ENCODE measurements around the gene NOL9.

GRCh38 chr1:6499296-6499695 lies 55.0 kb downstream of the NOL9 start:
- TF ChIP-seq EZH2 (IDR thresholded peaks at IDR 0.05): no peak
- TF ChIP-seq POLR2AphosphoS5 (IDR thresholded peaks at IDR 0.05; ENCODE audit: borderline replicate concordance, low read depth, low read length): no peak
- no peak for TF ChIP-seq FOXP2 (optimal IDR thresholded peaks at IDR 0.05; ENCODE audit: control extremely low read depth, extremely low read length, insufficient read depth)
